Measurements from ENCODE around the gene ANP32A.

- TF ChIP-seq CTCF (IDR thresholded peaks at IDR 0.05) (no peak), POLR2A (IDR thresholded peaks at IDR 0.05) (no peak)
Measured at GRCh38 chr15:68785541-68785940, 35.2 kb downstream of the ANP32A start.

All from testis (tissue), 2 donors.